ENCODE results near the gene SLX4IP.

GRCh38 chr20:10423735-10424134 is 11.4 kb upstream of the SLX4IP start:
- no peak for TF ChIP-seq EZH2 (conservative IDR thresholded peaks at IDR 0.05; ENCODE audit: low read depth, low read length)
- TF ChIP-seq ZC3H4 (CRISPR knock-in tag; IDR thresholded peaks at IDR 0.05; ENCODE audit: borderline replicate concordance): no peak
- no peak for TF ChIP-seq BRCA1 (CRISPR knock-in tag; IDR thresholded peaks at IDR 0.05)
- TF ChIP-seq POLR2AphosphoS5 (IDR thresholded peaks at IDR 0.05; ENCODE audit: low read depth, low read length): no peak
